ENCODE results near the gene SLC1A1.

GRCh38 chr9:4547016-4547415 lies 56.7 kb downstream of the SLC1A1 start:
- TF ChIP-seq CTCF (IDR thresholded peaks at IDR 0.05) (no peak), SIN3A (IDR thresholded peaks at IDR 0.05; ENCODE audit: borderline replicate concordance, insufficient read depth, low read depth, low read length) (no peak)

All from Panc1 (cell line).